Endodermal cell (in vitro differentiated cells): ENCODE results near the gene XYLT1. TPM values are rescaled to one million over a fixed set of nuclear protein-coding genes. Genes with fewer than 3 reads are reported as not detected.

Experiments used
- DNase-seq: peaks from one replicate; pipeline ENCODE4 v3.0.0-alpha.2; 2017
- H3K27ac ChIP-seq: 2 replicates; pipeline ENCODE4 v1.5.1; 2013; ENCODE audit warnings: mild to moderate bottlenecking, low read depth, low read length, moderate library complexity
- H3K27me3 ChIP-seq: 2 replicates; pipeline ENCODE4 v1.6.1; 2013; ENCODE audit warnings: mild to moderate bottlenecking, low read length, moderate library complexity; ENCODE audit not compliant: insufficient read depth, control insufficient read depth, poor library complexity, severe bottlenecking
- H3K36me3 ChIP-seq: 2 replicates; pipeline ENCODE4 v1.7.0; 2013; ENCODE audit warnings: mild to moderate bottlenecking, low read length, moderate library complexity; ENCODE audit not compliant: control insufficient read depth, insufficient read depth
- H3K4me1 ChIP-seq: one replicate; pipeline ENCODE4 v1.7.0; 2013; ENCODE audit warnings: low read length; ENCODE audit not compliant: control insufficient read depth, insufficient read depth
- H3K4me3 ChIP-seq: 2 replicates; pipeline ENCODE4 v1.5.1; 2013; ENCODE audit warnings: mild to moderate bottlenecking, low read length, moderate library complexity
- H3K9ac ChIP-seq: 2 replicates; pipeline ENCODE4 v1.6.1; 2013; ENCODE audit warnings: mild to moderate bottlenecking, low read length, moderate library complexity; ENCODE audit not compliant: poor library complexity, severe bottlenecking; ENCODE audit errors: extremely low read depth
- H3K9me3 ChIP-seq: 2 replicates; pipeline ENCODE4 v1.6.1; 2013; ENCODE audit warnings: mild to moderate bottlenecking, low read length, moderate library complexity; ENCODE audit not compliant: control insufficient read depth
- H3K27ac Mint-ChIP-seq: 2 replicates; pipeline ENCODE4 v1.8.0; 2020; ENCODE audit warnings: mixed read lengths
- H3K27me3 Mint-ChIP-seq: 2 replicates; pipeline ENCODE4 v1.8.0; 2021; ENCODE audit warnings: mild to moderate bottlenecking, mixed read lengths; ENCODE audit not compliant: insufficient read depth
- H3K36me3 Mint-ChIP-seq: 2 replicates; pipeline ENCODE4 v1.8.0; 2020; ENCODE audit warnings: low read depth, mixed read lengths
- H3K4me1 Mint-ChIP-seq: 2 replicates; pipeline ENCODE4 v1.8.0; 2020; ENCODE audit warnings: mixed read lengths
- H3K4me3 Mint-ChIP-seq: 2 replicates; pipeline ENCODE4 v1.8.0; 2020; ENCODE audit warnings: mild to moderate bottlenecking, moderate library complexity, mixed read lengths
- H3K9me3 Mint-ChIP-seq: 2 replicates; pipeline ENCODE4 v1.8.0; 2020; ENCODE audit warnings: mild to moderate bottlenecking, mixed read lengths
- CTCF ChIP-seq: fragments of 200-600 bp; sonication (generic); conservative IDR thresholded peaks from 2 replicates; pipeline ENCODE4 v1.5.0; 2021; ENCODE audit warnings: antibody characterized with exemption, mild to moderate bottlenecking
- WGBS, 2 experiments: methylation state at CpG; one replicate each; pipeline versions ENCODE4 v1.1.5 to v1.1.7; 2013; ENCODE audit warnings: missing lambda C conversion rate in 2 of 2, mixed read lengths in 1 of 2; ENCODE audit not compliant: insufficient coverage in 1 of 2, insufficient read length in 1 of 2; 5-methylcytosine and 5-hydroxymethylcytosine counted together
- total RNA-seq, 2 donors: library from RNA; stranded (reverse); fragmentation: NEBNext Ultra II Directional in 1 of 2; extraction: Animal tissue kit (Norgen Biotek cat#: 25700) in 1 of 2; gene quantifications; 2 replicates in 1 of 2; 3 replicates in 1 of 2; pipeline ENCODE4 v1.2.1, GENCODE V29; 2021

Gene XYLT1
- total RNA-seq, 2 donors from 2014 or later = 26.8 to 28.5 TPM

GRCh38 chr16:17503331-17503730, 32.6 kb upstream of the XYLT1 start:
- Histone ChIP-seq H3K27ac (no peak overlapping the region), H3K4me3 (no peak overlapping the region), H3K36me3 (no peaks in the 10 kb centered on the region), H3K4me1 (no peaks in the 10 kb centered on the region), H3K27me3 (no peaks in the 10 kb centered on the region), H3K9me3 (peaks cover 11% of the 10 kb centered on the region), H3K9ac (no peak overlapping the region)
- Mint-ChIP-seq H3K27ac (no peak overlapping the region), H3K4me3 (no peak overlapping the region), H3K36me3 (peaks cover 3% of the 10 kb centered on the region), H3K4me1 (no peaks in the 10 kb centered on the region), H3K9me3 (peaks cover 34% of the 10 kb centered on the region), H3K27me3 (peaks cover 5% of the 10 kb centered on the region)
- 92 to 95% methylated on average over 5 of the region's 5 CpGs for WGBS, 2 experiments
- no peak for TF ChIP-seq CTCF
- no peak for DNase-seq

- Histone ChIP-seq H3K27ac (no peak overlapping the region), H3K4me1 (no peaks in the 10 kb centered on the region), H3K27me3 (no peaks in the 10 kb centered on the region), H3K36me3 (no peaks in the 10 kb centered on the region), H3K4me3 (no peak overlapping the region), H3K9me3 (peaks cover 8% of the 10 kb centered on the region), H3K9ac (no peak overlapping the region)
- Mint-ChIP-seq H3K4me3 (no peak overlapping the region), H3K4me1 (no peaks in the 10 kb centered on the region), H3K27me3 (peaks cover 5% of the 10 kb centered on the region), H3K36me3 (no peaks in the 10 kb centered on the region), H3K9me3 (peaks cover 18% of the 10 kb centered on the region), H3K27ac (no peak overlapping the region)
- TF ChIP-seq CTCF = no peak
- no peak for DNase-seq
- WGBS, 2 experiments = 83 to 84% methylated on average over 7 to 9 of the region's 9 CpGs
Measured at GRCh38 chr16:17501321-17501720, 30.6 kb upstream of the XYLT1 start.

DNA sequence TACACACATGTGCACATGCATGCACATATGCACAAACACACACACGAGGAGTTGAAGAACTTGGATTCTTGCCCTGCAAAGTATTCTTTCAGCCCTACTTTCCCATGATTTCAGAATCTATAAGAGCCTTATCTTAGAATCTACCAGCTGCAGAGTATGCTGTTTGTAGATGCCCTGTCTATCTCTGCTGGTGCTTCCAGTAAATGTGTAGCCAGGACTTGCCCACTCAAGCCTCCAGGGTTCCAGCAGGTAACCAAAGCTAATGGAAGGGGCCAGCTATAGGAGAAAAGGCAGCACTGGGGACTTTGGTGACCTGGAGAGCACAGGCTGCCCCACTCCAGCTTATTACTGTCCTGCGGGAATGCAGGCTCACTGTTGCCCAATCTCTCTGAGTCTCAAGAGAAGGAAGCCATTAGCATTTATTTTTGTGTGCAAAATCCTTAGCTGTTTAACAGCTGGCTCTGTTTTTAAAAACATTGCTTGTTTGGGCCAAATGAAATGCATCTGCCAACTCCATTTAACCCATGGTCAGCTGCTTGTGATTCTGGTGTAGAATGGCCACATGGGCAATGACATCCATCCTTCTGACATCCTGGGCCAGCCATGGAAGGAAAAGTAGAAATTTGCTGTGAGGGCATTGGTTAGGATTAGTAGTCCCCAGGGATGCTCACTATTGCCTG, 28.6 kb upstream of the XYLT1 start:
- no peaks in the 10 kb centered on the region for H3K4me1 Mint-ChIP-seq
- no peak for DNase-seq
- Histone ChIP-seq H3K4me3 (no peak overlapping the region), H3K36me3 (no peaks in the 10 kb centered on the region), H3K27me3 (no peaks in the 10 kb centered on the region), H3K27ac (no peak overlapping the region), H3K4me1 (no peaks in the 10 kb centered on the region), H3K9me3 (peaks cover 5% of the 10 kb centered on the region), H3K9ac (no peak overlapping the region)
- peaks cover 5% of the 10 kb centered on the region for H3K27me3 Mint-ChIP-seq
- peaks cover 10% of the 10 kb centered on the region for H3K9me3 Mint-ChIP-seq
- no peaks in the 10 kb centered on the region for H3K36me3 Mint-ChIP-seq
- H3K27ac Mint-ChIP-seq = no peak overlapping the region
- H3K4me3 Mint-ChIP-seq = no peak overlapping the region
- 87 to 92% methylated on average over 2 of the region's 2 CpGs for WGBS, 2 experiments
- no peak for TF ChIP-seq CTCF
